Fibroblast of lung (primary cell): Measurements from ENCODE around the gene WDR27. TPM values are rescaled to one million over a fixed set of nuclear protein-coding genes. Genes with fewer than 3 reads are reported as not detected.

Experiments used
- DNase-seq, 2 donors: peaks; one replicate each; pipeline versions ENCODE4 v3.0.0 to v3.0.0-alpha.2; 2010; ENCODE audit warnings: low read depth in 2 of 2
- H2AFZ ChIP-seq: 2 replicates; pipeline ENCODE4 v1.5.1; 2012; ENCODE audit warnings: low read length, control low read depth, inconsistent platforms
- H3K27ac ChIP-seq: 2 replicates; pipeline ENCODE4 v1.5.1; 2011; ENCODE audit warnings: low read length, control low read depth; ENCODE audit not compliant: insufficient read depth
- H3K27me3 ChIP-seq: 2 replicates; pipeline ENCODE4 v1.5.1; 2011; ENCODE audit warnings: mild to moderate bottlenecking, low read length; ENCODE audit not compliant: control insufficient read depth, insufficient read depth
- H3K36me3 ChIP-seq: 2 replicates; pipeline ENCODE4 v1.5.1; 2011; ENCODE audit warnings: low read length; ENCODE audit not compliant: control insufficient read depth, insufficient read depth
- H3K4me1 ChIP-seq: 2 replicates; pipeline ENCODE4 v1.5.1; 2011; ENCODE audit warnings: low read length; ENCODE audit not compliant: control insufficient read depth, insufficient read depth; ENCODE audit errors: extremely low read depth
- H3K4me2 ChIP-seq: 2 replicates; pipeline ENCODE4 v1.5.1; 2011; ENCODE audit warnings: low read length, control low read depth; ENCODE audit not compliant: insufficient read depth; ENCODE audit errors: extremely low read depth
- H3K4me3 ChIP-seq, 4 experiments: fragments of 200-600 bp in 1 of 4; sonication (generic) in 1 of 4; replicated peaks in 1 of 4; 2 replicates each; pipeline ENCODE4 v1.5.1; 2011 to 2016; ENCODE audit warnings: low read length in 4 of 4, low read depth in 3 of 4, mild to moderate bottlenecking in 3 of 4, control low read depth in 2 of 4, inconsistent platforms in 1 of 4, mixed read lengths in 1 of 4; ENCODE audit not compliant: insufficient read depth in 1 of 4; ENCODE audit errors: control extremely low read depth in 1 of 4
- H3K79me2 ChIP-seq: 2 replicates; pipeline ENCODE4 v1.5.1; 2012; ENCODE audit warnings: mild to moderate bottlenecking, low read length, inconsistent platforms; ENCODE audit not compliant: control insufficient read depth, insufficient read depth
- H3K9ac ChIP-seq: 2 replicates; pipeline ENCODE4 v1.5.1; 2011; ENCODE audit warnings: mild to moderate bottlenecking, low read length, control low read depth; ENCODE audit not compliant: insufficient read depth
- H3K9me3 ChIP-seq: 2 replicates; pipeline ENCODE4 v1.5.1; 2012; ENCODE audit warnings: low read depth, low read length; ENCODE audit not compliant: control insufficient read depth, insufficient read depth
- H4K20me1 ChIP-seq: 2 replicates; pipeline ENCODE4 v1.5.1; 2011; ENCODE audit warnings: low read length; ENCODE audit not compliant: control insufficient read depth, insufficient read depth; ENCODE audit errors: extremely low read depth
- EZH2 ChIP-seq: IDR thresholded peaks from 2 replicates; pipeline ENCODE4 v1.5.1; 2012; ENCODE audit warnings: low read length, control low read depth, mild to moderate bottlenecking; ENCODE audit errors: missing control alignments
- polyA plus RNA-seq, 2 donors: library from polyadenylated mRNA; depleted of rRNA in 1 of 2; stranded (reverse) in 1 of 2; unstranded in 1 of 2; fragments of >200 nt; gene quantifications; 2 replicates each; pipeline ENCODE4 v1.2.1, GENCODE V29; 2011 to 2012; ENCODE audit warnings: missing spikeins in 1 of 2
- total RNA-seq: library from RNA; depleted of rRNA; stranded (reverse); fragments of >200 nt; gene quantifications from 2 replicates; pipeline ENCODE4 v1.2.1, GENCODE V29; 2014
- TF ChIP-seq, protein P1 (sequence below), 2 donors: IDR thresholded peaks in 1 of 2; conservative IDR thresholded peaks in 1 of 2; 1 replicate in 1 of 2; 2 replicates in 1 of 2; pipeline ENCODE4 v1.5.1; 2011 to 2012; ENCODE audit warnings: low read length in 2 of 2, control low read depth in 1 of 2, inconsistent platforms in 1 of 2, low read depth in 1 of 2, mild to moderate bottlenecking in 1 of 2

WDR27 gene
- total and polyA plus RNA-seq, 2 donors (not counting 1 experiment from before 2014, with no cell fraction given) = 8.8 to 23.3 TPM

- Histone ChIP-seq H3K4me3 (no peak overlapping the region), H3K27me3 (no peaks in the 10 kb centered on the region), H3K27ac (no peak overlapping the region), H3K4me1 (peaks cover 2% of the 10 kb centered on the region), H3K9me3 (no peaks in the 10 kb centered on the region), H3K79me2 (peaks cover under 1% of the 10 kb centered on the region), H3K4me2 (no peak overlapping the region), H2AFZ (no peak overlapping the region), H3K36me3 (no peaks in the 10 kb centered on the region), H3K9ac (no peak overlapping the region), H4K20me1 (no peaks in the 10 kb centered on the region)
- TF ChIP-seq, protein P1, sequence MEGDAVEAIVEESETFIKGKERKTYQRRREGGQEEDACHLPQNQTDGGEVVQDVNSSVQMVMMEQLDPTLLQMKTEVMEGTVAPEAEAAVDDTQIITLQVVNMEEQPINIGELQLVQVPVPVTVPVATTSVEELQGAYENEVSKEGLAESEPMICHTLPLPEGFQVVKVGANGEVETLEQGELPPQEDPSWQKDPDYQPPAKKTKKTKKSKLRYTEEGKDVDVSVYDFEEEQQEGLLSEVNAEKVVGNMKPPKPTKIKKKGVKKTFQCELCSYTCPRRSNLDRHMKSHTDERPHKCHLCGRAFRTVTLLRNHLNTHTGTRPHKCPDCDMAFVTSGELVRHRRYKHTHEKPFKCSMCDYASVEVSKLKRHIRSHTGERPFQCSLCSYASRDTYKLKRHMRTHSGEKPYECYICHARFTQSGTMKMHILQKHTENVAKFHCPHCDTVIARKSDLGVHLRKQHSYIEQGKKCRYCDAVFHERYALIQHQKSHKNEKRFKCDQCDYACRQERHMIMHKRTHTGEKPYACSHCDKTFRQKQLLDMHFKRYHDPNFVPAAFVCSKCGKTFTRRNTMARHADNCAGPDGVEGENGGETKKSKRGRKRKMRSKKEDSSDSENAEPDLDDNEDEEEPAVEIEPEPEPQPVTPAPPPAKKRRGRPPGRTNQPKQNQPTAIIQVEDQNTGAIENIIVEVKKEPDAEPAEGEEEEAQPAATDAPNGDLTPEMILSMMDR (conservative IDR thresholded peaks at IDR 0.05 in 1 of 2, IDR thresholded peaks at IDR 0.05 in 1 of 2; ENCODE audit: low read depth in 1 of 2, low read length in 2 of 2) = no peak
- TF ChIP-seq EZH2 = no peak
- no peak for DNase-seq
Measured at GRCh38 chr6:169710009-169710408, 8.2 kb upstream of the WDR27 start.

DNA sequence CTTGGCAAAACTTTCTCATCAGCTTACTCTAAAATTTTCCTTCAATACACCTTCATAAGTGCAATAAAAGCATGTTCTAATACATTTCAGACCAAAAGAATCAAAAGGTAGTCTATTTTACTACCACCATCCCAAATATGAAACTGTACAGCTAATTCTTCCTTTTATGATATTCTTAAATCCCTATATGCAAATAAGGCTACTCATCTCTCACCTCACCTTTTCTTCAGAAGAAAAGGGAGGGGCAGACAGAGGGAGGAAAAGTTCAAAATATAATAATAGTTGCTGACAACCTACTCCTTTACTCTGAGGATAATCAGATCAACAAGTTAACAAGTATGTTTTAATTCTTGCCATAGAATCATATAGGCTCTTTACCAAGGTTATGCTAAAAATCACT, 7.5 kb upstream of the WDR27 start:
- Histone ChIP-seq H3K9me3 (no peaks in the 10 kb centered on the region), H3K79me2 (peaks cover 6% of the 10 kb centered on the region), H3K9ac (no peak overlapping the region), H3K4me1 (peaks cover 2% of the 10 kb centered on the region), H2AFZ (no peak overlapping the region), H3K4me3 (no peak overlapping the region), H4K20me1 (no peaks in the 10 kb centered on the region), H3K36me3 (no peaks in the 10 kb centered on the region), H3K4me2 (no peak overlapping the region), H3K27me3 (no peaks in the 10 kb centered on the region), H3K27ac (no peak overlapping the region)
- no peak for DNase-seq
- TF ChIP-seq EZH2 = no peak
- TF ChIP-seq, protein P1 (conservative IDR thresholded peaks at IDR 0.05 in 1 of 2, IDR thresholded peaks at IDR 0.05 in 1 of 2; ENCODE audit: low read depth in 1 of 2, low read length in 2 of 2) = no peak

- no peaks in the 10 kb centered on the region for H3K9me3 ChIP-seq
- H3K27ac ChIP-seq = no peak overlapping the region
- no peak for TF ChIP-seq EZH2
- TF ChIP-seq, protein P1 (conservative IDR thresholded peaks at IDR 0.05 in 1 of 2, IDR thresholded peaks at IDR 0.05 in 1 of 2; ENCODE audit: low read depth in 1 of 2, low read length in 2 of 2) = no peak
- H3K79me2 ChIP-seq = peaks cover 21% of the 10 kb centered on the region
- no peaks in the 10 kb centered on the region for H4K20me1 ChIP-seq
- H3K27me3 ChIP-seq = no peaks in the 10 kb centered on the region
- H3K4me3 ChIP-seq = no peak overlapping the region
- H3K4me1 ChIP-seq = peaks cover 5% of the 10 kb centered on the region
- H3K9ac ChIP-seq = no peak overlapping the region
- DNase-seq = no peak
- no peaks in the 10 kb centered on the region for H3K36me3 ChIP-seq
- H2AFZ ChIP-seq = no peak overlapping the region
- no peak overlapping the region for H3K4me2 ChIP-seq
Measured at GRCh38 chr6:169707772-169708171, 5.9 kb upstream of the WDR27 start.
